A673 (cell line): ENCODE measurements around the gene EZR. TPM values are rescaled to one million over a fixed set of nuclear protein-coding genes. Genes with fewer than 3 reads are reported as not detected.
"Not testable (repeated sequence)": the region's sequence is repeated elsewhere in the genome, so short reads cannot be mapped to it uniquely, and the experiment has no call there.

Experiments
- BruUV-seq: library from RNA; stranded (reverse); fragments of 400-500 nt; replicated peaks from 2 replicates; lab custom pipeline; 2021; lab: Mats Ljungman, UMichigan
- CTCF ChIA-PET: fragments of 300-600 bp; sonication (Branson Sonifier 250); formaldehyde crosslinking; loops from one replicate; lab custom pipeline; 2022; ENCODE audit warnings: antibody characterized with exemption; lab: Charles Lee
- POLR2A ChIA-PET: fragments of 300-600 bp; sonication (Branson Sonifier 250); formaldehyde crosslinking; loops from one replicate; lab custom pipeline; 2022; ENCODE audit warnings: antibody characterized with exemption; ENCODE audit not compliant: low non-redundant PET; lab: Charles Lee
- DNase-seq: peaks from one replicate; pipeline ENCODE4 v3.0.0-alpha.2; 2015; ENCODE audit warnings: low spot score
- H3K27ac ChIP-seq: fragments of 200-600 bp; sonication (generic); 2 replicates; pipeline ENCODE4 v1.5.1; 2016; ENCODE audit warnings: mixed run types, low read depth, mild to moderate bottlenecking, mixed read lengths, antibody characterized with exemption, low read length; ENCODE audit not compliant: poor library complexity, severe bottlenecking
- H3K27me3 ChIP-seq: fragments of 200-600 bp; sonication (generic); replicated peaks from 2 replicates; pipeline ENCODE4 v1.6.1; 2017; ENCODE audit warnings: mixed run types, low read depth, mild to moderate bottlenecking, mixed read lengths, antibody characterized with exemption, low read length; ENCODE audit not compliant: insufficient read depth, poor library complexity
- H3K36me3 ChIP-seq: fragments of 200-600 bp; sonication (generic); 2 replicates; pipeline ENCODE4 v1.6.1; 2016; ENCODE audit warnings: mixed run types, mild to moderate bottlenecking, mixed read lengths, antibody characterized with exemption, low read length; ENCODE audit not compliant: insufficient read depth, poor library complexity, severe bottlenecking
- H3K4me1 ChIP-seq: fragments of 200-600 bp; sonication (generic); 2 replicates; pipeline ENCODE4 v1.6.1; 2017; ENCODE audit warnings: mixed run types, mild to moderate bottlenecking, mixed read lengths, antibody characterized with exemption, low read length; ENCODE audit not compliant: insufficient read depth, poor library complexity, severe bottlenecking
- H3K4me3 ChIP-seq: fragments of 200-600 bp; sonication (generic); 2 replicates; pipeline ENCODE4 v1.5.1; 2016; ENCODE audit warnings: low read depth, mixed run types, mild to moderate bottlenecking, mixed read lengths, low read length; ENCODE audit not compliant: poor library complexity, severe bottlenecking
- H3K9me3 ChIP-seq: fragments of 200-600 bp; sonication (generic); 2 replicates; pipeline ENCODE4 v1.6.1; 2016; ENCODE audit warnings: mixed run types, low read depth, mild to moderate bottlenecking, mixed read lengths, antibody characterized with exemption, low read length; ENCODE audit not compliant: poor library complexity, severe bottlenecking
- EZH2 ChIP-seq: fragments of 200-600 bp; sonication (generic); IDR thresholded peaks from 2 replicates; pipeline ENCODE4 v1.6.1; 2017; ENCODE audit warnings: borderline replicate concordance, low read depth, mild to moderate bottlenecking, mixed read lengths, antibody characterized with exemption, low read length; ENCODE audit not compliant: poor library complexity, severe bottlenecking
- intact Hi-C: fragments of 100-400 bp; cut with micrococcal nuclease; formaldehyde crosslinking; loops from one replicate; pipeline ENCODE4 v1.10.0; 2022; ENCODE audit not compliant: unreplicated experiment
- total RNA-seq: library from RNA; stranded (reverse); gene quantifications from 2 replicates; pipeline ENCODE4 v1.2.3, GENCODE V29; 2021
- TF ChIP-seq, protein P1 (sequence below): fragments of 300-800, 200-600 bp; sonication (generic); conservative IDR thresholded peaks from 2 replicates; pipeline ENCODE4 v1.5.1; 2017; ENCODE audit warnings: low read depth, mild to moderate bottlenecking, antibody characterized with exemption, low read length, moderate library complexity, mixed read lengths

Gene EZR
- total RNA-seq, 1 experiment from 2014 or later: 144 TPM

DNA sequence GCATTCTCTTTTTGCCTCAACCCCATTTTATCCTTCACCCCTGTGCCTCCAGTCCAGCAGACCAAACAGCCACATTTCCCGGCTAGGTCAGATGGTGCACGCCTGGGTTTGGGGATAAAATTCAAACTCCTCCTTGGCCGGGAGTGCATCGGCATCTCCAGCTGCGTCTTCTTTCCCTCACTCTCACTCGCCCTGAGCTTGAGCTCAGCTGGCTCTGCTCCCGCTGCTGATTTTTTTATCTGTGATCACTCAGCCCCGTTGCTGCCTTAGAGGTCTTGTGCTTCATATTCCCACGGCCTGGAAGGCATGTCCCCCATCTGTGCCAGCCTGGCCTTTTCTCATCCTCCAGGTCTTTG is 6.8 kb upstream of the EZR start:
- POLR2A ChIA-PET: interaction anchor here (0.7 kb wide), 1 partner anchor 981 kb away, joined by 3 read pairs; no protein-coding TSS in a partner anchor
- H3K4me1 ChIP-seq: no peaks in the 10 kb centered on the region
- H3K27ac ChIP-seq: no peak overlapping the region
- DNase-seq: no peak
- intact Hi-C loops: no loop called here
- no peak overlapping the region for H3K4me3 ChIP-seq
- H3K27me3 ChIP-seq: no peaks in the 10 kb centered on the region
- TF ChIP-seq, protein P1, sequence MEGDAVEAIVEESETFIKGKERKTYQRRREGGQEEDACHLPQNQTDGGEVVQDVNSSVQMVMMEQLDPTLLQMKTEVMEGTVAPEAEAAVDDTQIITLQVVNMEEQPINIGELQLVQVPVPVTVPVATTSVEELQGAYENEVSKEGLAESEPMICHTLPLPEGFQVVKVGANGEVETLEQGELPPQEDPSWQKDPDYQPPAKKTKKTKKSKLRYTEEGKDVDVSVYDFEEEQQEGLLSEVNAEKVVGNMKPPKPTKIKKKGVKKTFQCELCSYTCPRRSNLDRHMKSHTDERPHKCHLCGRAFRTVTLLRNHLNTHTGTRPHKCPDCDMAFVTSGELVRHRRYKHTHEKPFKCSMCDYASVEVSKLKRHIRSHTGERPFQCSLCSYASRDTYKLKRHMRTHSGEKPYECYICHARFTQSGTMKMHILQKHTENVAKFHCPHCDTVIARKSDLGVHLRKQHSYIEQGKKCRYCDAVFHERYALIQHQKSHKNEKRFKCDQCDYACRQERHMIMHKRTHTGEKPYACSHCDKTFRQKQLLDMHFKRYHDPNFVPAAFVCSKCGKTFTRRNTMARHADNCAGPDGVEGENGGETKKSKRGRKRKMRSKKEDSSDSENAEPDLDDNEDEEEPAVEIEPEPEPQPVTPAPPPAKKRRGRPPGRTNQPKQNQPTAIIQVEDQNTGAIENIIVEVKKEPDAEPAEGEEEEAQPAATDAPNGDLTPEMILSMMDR: no peak
- TF ChIP-seq EZH2: no peak
- CTCF ChIA-PET: no interaction called here
- no peaks in the 10 kb centered on the region for H3K9me3 ChIP-seq
- no TSS peak for BruUV-seq
- H3K36me3 ChIP-seq: no peaks in the 10 kb centered on the region

- BruUV-seq: no TSS peak
- Histone ChIP-seq H3K27ac (no peak overlapping the region), H3K4me3 (no peak overlapping the region), H3K4me1 (no peaks in the 10 kb centered on the region), H3K27me3 (no peaks in the 10 kb centered on the region), H3K9me3 (no peaks in the 10 kb centered on the region), H3K36me3 (no peaks in the 10 kb centered on the region)
- ChIA-PET POLR2A (interaction anchor here (0.7 kb wide), 1 partner anchor 980 kb away, joined by 3 read pairs; no protein-coding TSS in a partner anchor), CTCF (no interaction called here)
- no peak for DNase-seq
- intact Hi-C loops: no loop called here
- no peak for TF ChIP-seq EZH2
- TF ChIP-seq, protein P1: no peak
Measured at GRCh38 chr6:158825038-158825950, 6.1 kb upstream of the EZR start.

DNA sequence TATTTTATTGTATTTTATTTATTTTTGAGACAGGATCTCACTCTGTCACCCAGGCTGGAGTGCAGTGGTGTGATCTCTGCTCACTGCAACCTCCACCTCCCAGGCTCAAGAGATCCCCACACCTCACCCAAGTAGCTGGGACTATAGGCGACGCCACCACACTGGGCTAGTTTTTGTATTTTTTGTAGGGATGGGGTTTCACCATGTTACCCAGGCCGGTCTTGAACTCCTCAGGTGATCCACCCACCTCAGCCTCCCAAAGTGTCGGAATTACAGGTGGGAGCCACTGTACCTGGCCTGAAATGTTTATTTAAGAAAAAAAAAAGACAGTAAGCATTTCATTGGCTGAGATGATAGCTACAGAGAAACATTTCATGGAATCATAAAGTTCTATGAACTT is 4.4 kb upstream of the EZR start:
- H3K36me3 ChIP-seq, H3K4me3 ChIP-seq, H3K27ac ChIP-seq, BruUV-seq, CTCF ChIA-PET, H3K27me3 ChIP-seq, intact Hi-C loops, DNase-seq, H3K9me3 ChIP-seq, POLR2A ChIA-PET, H3K4me1 ChIP-seq: not testable (repeated sequence)
